GM19324 (cell line): ENCODE data around the gene TSSC4.

Experiments
- ATAC-seq: cut with Tn5 transposase; IDR thresholded peaks from one replicate; pipeline ENCODE4 v1.9.1; 2021; ENCODE audit warnings: mild to moderate bottlenecking, moderate library complexity; ENCODE audit not compliant: unreplicated experiment, low FRiP score

Gene TSSC4

DNA sequence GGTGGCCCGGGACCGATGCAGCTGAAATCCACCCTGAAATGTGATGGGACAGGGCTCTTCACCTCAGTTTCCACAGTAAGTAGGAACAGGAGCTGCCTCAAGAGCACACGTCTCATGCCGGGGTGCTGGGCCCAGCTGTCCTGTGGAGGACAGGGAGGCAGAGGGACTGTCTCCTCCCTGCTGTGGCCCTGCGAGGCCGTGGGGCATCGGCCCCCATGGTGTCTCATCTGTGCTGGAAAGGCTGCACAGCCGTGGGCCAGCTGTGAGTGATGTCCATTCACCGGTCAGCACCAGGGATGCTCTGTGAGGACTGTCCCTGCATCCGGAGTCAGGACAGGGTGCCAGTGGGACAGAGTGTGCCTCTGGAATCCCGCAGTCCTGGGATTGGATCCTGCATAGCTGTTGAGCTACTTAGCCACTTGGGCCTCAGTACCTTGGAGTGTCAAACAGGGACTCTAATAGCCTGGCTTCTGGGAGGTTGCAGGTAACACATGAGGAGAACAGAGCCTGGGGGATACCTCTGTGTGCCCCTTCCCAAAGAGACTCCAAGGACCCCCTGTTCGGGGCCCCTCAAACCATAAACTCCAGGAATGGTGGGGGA lies 27.3 kb downstream of the TSSC4 start:
- no peak for ATAC-seq

DNA sequence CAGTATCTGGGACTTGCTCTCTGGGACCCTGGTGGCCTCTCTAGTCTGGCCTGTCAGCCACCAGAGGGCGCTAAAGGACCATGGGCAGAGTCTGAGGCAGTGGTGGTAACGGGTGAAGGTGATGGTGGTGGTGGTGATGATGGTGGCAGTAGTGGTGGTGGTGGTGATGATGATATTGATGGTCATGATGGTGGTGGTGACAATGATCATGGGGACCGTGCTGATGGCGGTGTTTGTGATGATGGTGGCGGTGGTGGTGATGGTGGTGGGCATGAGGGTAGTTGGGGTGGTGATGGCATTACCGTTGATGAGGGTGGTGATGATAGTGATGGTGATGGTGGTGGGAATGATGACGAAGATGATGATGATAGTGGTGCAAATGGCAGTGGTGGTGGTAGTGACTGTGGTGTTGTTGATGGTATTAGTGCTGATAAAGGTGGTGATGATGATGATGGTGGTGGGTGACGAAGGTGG lies 27.8 kb downstream of the TSSC4 start:
- no peak for ATAC-seq

DNA sequence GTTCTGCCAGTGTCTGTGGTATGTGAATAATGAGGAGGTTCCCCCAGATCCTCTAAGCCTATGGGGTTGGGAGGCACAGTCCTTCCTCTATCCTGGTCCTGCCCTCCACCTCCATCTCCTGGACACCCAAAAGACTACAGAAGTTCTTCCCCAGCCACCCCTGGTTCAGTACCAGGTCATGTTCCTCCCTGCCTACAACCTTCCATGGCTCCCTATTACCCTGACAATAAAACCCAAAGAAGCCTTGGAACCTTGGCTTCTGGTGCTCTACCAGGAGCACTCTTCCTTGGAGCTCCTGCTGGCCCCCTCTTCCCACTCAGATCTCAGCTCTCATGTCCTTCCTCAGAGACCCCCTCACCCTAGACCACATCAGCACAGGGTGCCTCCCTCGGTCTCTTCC lies 30.8 kb downstream of the TSSC4 start:
- ATAC-seq, result no peak

DNA sequence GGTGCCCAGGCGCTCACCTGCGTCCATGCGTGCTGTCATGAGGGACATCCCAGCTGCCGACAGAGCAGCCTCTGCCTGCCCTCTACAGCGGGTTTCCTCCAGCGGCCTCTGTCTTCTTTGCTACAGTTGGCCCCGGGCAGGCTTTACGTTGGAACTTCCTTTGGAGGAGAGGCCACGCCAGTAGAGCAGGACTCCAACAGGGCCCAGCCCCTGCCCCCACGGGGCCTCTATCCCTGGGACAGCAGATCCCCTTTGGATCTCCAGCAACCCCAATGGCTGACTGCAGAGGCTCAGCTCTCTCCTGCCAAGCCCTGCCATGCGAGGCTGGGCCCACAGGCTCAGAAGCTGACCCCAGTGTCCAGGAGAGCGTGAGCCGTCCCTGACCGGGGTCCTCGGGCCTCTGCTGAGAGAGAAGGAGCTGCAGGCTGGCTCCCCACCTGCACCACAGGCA lies 31.6 kb downstream of the TSSC4 start:
- no peak for ATAC-seq

DNA sequence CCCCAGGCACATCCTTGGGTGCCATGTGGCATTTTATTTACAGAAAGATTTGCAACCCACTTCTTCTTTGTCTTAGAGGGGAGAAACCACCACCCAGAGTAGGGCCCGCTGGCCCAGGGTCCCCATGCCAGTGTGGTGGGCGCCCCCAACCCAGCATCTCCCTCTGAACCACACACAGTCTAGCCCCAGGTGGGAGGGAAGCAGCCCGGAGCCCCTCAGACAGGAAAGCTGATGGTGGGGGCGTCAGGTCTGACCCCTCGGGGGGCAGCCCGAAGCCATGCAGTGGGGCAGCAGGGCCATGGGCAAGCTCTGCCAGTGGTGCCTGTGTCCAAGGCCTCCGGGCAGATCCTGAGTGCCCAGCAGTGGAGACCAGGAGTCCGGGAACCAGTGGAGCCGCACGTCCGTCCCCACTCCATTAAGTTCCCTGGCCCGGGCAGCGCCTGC lies 32.1 kb downstream of the TSSC4 start:
- ATAC-seq, result no peak

DNA sequence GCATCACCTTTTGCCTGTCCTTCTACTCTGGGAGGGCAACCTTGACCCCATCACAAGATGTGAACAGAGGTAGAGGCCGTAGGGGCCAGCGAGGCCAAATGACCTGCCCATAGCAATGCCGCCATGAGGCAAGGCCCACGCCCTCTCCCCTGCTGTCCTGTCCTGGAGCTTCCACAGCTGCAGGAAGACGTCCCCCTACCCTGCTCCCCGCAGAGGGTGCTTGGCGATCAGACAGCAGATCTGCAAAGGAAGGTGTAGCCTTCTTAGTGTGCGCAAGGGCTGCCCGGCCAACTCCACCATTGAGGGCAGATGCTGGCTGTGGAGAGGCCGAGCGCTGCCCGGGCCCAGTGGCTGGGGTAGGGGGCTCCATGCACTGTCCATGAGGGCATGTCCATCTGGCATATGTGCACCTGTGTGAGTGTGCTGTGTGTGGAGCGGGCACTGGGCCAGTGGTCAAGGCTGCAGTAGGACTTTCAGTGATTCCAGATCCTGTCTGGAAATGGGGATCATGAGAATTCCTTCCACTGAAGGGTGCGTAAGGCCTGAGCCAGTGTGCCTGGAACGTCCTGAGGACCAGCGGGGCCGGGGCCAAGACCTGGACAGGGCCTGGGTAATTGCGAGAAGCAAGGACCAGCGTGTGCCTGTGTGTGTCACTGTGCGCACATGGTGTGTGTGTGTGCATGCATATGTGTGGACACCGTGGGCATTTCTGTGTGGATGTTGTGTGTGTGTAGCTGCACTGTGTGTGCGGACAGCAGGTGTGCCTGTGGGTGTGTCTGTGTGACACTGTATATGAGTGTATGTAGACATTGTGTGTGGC lies 32.8 kb downstream of the TSSC4 start:
- no peak for ATAC-seq

DNA sequence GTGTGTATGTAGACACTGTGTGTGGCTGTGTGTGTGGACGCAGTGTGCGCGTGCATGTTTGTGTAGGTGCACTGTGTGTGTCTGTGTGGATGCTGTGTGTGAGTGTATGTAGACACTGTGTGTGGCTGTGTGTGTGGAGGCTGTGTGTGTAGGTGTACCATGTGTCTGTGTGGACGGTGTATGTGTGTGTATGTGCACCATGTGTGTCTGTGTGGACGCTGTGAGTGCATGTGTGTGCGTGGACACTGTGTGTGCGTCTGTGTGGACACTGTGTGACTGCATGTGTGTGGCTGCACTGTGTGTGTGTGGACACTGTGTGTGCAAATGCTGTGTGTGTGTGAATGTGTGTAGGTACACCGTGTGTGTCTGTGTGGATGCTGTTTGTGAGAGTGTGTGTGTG lies 33.5 kb downstream of the TSSC4 start:
- no peak for ATAC-seq

DNA sequence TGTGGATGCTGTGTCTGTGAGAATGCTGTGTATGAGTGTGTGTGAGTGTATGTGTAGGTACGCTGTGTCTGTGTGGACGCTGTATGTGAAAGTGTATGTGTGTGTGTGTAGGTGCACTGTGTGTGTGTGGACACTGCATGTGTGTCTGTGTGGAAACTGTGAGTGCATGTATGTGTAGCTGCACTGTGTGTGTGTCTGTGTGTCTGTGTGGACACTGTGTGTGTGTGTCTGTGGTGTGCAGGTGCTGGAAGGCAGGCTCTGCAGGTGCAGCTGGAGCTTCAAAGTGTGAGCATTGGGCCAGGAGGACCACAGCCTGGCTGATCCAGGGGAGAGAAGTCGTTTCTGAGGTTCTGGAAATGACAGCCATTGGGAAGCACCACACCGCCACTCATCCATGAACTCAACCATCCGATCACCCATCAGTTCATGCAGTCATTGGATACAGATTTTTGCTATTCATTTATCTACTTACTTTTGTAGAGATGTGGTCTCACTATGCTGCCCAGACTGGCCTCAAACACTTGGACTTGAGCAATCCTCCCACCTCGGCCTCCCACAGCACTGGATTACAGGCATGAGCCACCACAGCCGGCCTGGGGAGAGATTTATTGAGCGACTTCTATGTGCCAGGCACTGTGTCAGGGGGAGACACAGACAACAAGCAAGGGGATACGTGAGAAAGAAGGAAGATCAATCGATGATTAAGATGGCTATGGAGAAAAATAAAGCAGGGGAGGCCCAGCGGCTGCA lies 34.1 kb downstream of the TSSC4 start:
- ATAC-seq, result no peak

DNA sequence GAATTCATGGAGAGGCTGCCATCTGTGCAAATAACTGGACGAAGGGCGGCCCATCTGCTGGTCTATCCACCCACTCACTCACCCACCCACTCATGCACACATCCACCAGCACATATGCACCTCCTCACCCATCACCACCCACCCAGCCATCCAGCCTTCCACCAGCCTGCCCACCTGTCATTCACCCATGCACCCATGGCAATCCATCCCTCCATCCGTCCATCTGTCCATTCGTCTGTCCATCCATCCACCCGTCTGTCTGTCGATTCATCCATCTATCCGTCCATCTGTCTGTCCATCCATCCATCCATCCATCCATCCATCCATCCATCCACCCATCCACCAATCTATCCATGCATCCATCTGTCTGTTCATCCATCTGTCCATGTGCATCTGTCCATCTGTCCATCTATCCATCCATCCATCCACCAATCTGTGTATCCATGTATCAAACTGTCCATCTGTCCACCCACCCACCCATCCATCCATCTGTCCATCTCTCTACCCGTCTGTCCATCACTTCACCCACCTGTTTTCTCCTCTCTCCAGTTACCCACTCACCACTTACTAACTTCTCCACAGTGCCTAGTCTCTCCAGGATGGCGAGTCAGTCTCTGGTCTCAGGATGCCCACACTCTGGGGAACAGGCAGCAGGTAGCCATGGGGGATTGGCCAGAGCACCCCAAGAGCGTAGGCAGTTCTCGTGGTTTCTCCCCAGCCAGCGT lies 34.9 kb downstream of the TSSC4 start:
- ATAC-seq, result no peak

DNA sequence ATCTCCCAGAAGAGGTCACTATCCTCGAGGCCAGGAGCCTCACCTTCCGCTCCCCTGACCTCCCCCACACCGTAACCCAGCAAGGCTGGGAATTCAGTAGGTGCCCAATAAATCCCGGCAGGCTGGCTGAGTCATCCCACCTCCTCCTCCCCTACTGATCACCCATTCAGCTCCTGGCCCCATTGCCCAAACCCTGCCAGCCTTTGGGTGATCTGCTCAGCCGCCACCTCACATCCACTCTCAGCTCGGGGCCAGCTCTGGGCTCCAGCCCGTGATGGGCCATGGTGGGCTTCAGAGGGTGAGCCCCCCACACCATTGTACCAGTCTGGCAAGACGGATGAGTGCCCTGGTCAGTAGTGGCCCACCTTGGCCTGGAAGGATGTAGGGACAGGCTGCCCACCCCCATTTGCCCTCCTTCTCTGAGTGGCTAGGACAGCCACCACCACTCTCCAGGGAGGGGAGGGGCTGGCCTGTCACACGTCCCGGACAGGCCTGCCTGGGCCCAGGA lies 35.5 kb downstream of the TSSC4 start:
- no peak for ATAC-seq

DNA sequence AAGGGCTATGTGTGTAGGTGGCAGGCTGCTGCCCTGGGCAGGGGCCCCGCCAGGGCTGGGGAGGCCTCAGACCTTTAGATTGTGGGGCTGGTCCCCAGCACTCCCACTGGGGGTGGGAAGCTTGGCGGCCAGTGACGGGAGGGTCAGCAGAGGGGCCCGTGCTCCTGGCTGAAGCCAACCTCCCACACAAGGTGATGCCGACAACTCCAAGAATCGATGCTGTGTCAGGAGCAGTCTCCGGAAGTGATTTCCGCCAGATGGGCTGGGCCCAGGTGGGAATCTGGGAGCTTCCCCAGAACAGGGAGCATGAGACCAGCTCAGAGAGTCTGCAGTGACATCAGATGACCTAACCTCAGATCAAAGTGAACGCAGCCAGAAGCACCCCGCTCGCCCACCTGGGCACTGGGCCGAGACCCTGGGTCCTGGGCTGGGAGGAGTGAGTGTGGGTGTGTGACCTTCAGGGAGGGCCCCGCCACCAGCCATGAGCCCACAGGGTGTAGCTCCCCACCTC lies 36.0 kb downstream of the TSSC4 start:
- no peak for ATAC-seq

DNA sequence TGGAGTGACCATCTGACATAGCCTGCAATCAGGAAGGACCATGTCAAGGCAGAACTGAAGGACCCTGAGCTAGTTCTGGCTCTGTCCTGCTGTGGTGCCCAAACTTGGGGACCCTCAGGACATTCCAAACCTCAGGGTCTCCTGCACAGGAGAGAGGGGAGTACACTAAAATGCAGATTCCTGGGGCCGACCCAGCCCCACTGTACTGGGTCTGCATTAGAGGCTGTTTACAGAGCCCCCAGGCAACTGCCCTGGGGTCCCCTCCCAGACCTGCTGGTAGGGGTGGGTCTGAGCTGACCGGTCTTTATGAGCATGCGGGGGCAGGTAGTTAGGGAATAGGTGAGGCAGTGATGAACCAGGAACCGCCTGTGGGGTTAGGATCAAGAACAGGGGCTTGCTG lies 37.0 kb downstream of the TSSC4 start:
- ATAC-seq, result no peak

DNA sequence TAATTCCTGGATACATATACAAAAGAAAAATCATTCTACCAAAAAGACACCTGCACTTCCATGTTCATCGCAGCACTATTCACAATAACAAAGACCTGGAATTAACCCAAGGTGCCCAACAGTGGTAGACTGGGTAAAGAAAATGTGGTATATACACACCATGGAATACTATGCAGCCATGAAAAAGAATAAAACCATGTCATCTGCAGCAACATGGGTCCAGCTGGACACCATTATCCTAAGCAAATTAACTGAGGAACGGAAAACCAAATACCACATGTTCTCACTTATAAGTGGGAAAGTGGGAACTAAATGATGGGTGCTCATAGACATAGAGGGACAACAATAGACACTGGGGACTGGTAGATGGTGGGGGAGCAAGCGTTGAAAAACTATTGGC lies 39.3 kb downstream of the TSSC4 start:
- no peak for ATAC-seq

DNA sequence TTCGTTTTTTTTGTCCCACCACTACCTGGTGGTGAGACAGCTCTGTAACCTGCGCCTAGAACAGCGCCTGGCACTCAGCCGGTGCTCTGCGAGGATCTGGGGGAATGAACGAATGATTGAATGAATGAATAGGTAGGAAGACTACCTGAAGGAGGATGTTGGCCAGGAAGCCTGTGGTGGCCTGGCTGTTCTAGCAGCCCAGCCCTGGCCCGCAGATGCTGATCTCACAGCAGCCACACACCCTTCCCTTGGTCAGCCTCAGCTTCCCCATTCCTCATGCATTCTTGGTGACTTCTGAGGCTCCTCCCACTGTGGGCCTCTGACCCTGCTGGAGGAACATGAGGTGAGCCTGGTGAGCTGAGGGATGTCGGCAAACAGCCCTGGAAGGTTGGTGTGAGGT lies 40.1 kb downstream of the TSSC4 start:
- no peak for ATAC-seq

DNA sequence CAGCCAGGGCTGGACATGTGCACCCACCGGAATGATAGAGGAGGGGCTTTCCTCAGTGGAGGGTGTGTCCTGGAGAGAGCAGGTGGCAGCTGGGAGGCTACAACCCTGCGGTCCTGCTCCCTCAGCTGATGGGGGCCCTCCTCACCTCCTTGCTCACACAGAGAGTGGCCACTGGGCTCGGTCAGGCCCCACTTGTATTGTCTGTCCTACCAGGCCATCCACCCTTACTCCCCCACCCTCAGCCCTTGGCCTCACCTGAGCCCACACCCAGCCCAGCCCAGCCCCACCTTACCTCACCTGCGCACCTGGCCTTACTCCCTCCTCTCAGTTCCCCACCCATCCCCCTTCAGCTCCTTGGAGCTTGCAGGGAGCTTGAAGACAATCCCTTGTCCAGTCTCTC lies 40.6 kb downstream of the TSSC4 start:
- ATAC-seq, result no peak

DNA sequence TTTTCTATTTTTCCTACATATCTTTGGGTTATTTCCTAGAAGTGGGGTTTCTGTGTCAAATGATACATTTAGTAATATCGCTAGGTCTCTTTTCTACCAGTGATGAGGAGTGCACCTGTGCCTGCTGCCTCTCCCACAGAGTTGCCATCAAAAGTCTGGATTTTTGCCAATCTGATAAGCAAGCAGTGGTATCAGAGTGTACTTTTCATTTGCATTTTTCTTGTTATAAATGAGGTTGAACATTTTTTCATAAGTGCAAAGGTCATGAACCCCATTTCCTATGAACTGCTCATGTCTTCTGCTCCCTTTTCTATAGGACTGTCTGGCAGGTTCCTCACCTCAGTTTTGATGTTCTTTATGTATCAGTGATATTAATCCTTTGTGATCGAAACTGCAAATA lies 42.0 kb downstream of the TSSC4 start:
- ATAC-seq, result no peak

DNA sequence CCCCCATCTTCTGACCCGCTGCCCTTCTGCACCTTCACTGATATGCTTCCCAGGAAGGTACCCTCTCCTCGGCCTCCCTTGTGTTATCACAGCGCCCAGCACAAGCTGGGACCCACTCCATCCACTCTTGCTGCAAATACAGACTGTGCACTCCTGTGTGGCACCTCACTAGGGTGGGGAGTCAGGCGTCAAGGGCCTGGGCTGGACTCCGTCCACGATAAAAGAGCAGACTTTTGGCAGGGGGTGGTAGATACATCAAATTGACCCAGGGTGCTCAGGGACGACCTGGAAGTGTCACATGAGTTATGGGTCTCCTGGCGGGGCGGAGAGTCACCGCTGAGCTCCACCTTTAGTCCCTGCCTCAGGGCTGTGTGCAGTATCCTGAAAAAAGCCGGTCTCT lies 42.9 kb downstream of the TSSC4 start:
- no peak for ATAC-seq

DNA sequence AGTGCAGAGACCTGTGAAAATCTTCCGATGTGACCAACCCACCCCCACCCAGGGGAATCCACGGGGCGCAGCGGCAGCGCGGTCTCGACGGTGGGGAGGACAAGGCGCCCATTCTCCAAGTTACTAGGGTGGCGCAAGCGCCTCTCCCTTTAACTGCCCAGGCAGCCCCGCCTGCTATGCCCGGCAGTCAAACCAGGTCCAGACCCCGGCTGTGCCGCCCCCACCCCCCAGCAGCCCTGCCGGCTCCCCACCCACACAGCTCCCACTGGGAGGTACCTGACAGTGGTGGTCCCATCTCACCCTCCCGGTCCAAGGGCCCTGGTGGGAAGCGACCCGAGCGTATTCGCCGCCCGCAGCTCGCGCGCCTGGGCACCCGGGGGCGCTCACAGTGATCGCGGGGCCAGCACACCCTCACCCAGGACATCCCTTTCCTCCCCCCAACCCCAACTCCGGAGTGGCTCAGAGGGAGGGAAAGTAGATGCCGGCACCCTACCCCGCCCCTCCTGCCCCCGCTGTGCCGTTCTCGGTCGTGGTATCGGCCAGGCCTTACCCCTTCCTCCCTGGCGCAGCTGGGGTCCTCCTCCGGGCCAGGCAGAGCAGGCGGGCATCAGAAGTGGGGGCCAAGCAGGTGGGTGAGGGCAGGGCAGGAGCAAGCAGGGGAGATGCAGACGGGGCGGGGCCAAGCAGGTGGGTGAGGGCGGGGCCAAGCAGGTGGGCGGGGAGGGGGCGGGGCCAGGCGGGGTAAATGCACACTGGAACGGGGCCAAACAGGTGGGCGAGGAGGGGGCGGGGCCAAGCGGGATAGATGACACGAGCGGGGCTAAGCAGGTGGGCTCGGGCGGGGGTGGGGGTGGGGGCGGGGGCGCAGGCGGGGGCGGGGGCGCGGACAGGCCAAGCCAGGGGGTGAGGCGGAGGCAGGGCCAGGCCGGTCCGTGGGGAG lies 43.6 kb downstream of the TSSC4 start, which contains the start of gene TRPM5:
TRPM5 (minus strand) TSS at position 634 of the 940 bp plus-strand sequence. CDS start 21,478 bp downstream, outside the sequence.
- no peak for ATAC-seq
